Progenitor cell of endocrine pancreas (in vitro differentiated cells): Measurements from ENCODE around the gene C2orf92. TPM values are rescaled to one million over a fixed set of nuclear protein-coding genes. Genes with fewer than 3 reads are reported as not detected.
"Not testable (repeated sequence)": the region's sequence is repeated elsewhere in the genome, so short reads cannot be mapped to it uniquely, and the experiment has no call there.

ENCODE experiments used
- DNase-seq: peaks from one replicate; pipeline ENCODE4 v3.0.0; 2021; ENCODE audit warnings: low spot score; ENCODE audit not compliant: unreplicated experiment
- H3K27ac Mint-ChIP-seq: 2 replicates; pipeline ENCODE4 v1.8.0; 2021; ENCODE audit warnings: mild to moderate bottlenecking, moderate library complexity, mixed read lengths
- H3K27me3 Mint-ChIP-seq: 2 replicates; pipeline ENCODE4 v1.8.0; 2021; ENCODE audit warnings: mixed read lengths
- H3K36me3 Mint-ChIP-seq: 2 replicates; pipeline ENCODE4 v1.8.0; 2022; ENCODE audit warnings: mixed read lengths; ENCODE audit not compliant: insufficient read depth
- H3K4me1 Mint-ChIP-seq: 2 replicates; pipeline ENCODE4 v1.8.0; 2021; ENCODE audit warnings: low read depth, mixed read lengths
- H3K4me3 Mint-ChIP-seq: 2 replicates; pipeline ENCODE4 v1.8.0; 2021; ENCODE audit warnings: low read depth, mild to moderate bottlenecking, moderate library complexity, mixed read lengths
- H3K9me3 Mint-ChIP-seq: 2 replicates; pipeline ENCODE4 v1.8.0; 2021; ENCODE audit warnings: low read depth, mixed read lengths
- total RNA-seq: library from RNA; stranded (reverse); gene quantifications from 2 replicates; pipeline ENCODE4 v1.2.1, GENCODE V29; 2021
- TF ChIP-seq, protein P1 (sequence below): fragments of 200-600 bp; sonication (generic); IDR thresholded peaks from one replicate; pipeline ENCODE4 v1.5.0; 2021; ENCODE audit warnings: antibody characterized with exemption, mild to moderate bottlenecking; ENCODE audit not compliant: unreplicated experiment

The C2orf92 gene
- total RNA-seq, 1 donor from 2014 or later = 15.9 TPM

DNA sequence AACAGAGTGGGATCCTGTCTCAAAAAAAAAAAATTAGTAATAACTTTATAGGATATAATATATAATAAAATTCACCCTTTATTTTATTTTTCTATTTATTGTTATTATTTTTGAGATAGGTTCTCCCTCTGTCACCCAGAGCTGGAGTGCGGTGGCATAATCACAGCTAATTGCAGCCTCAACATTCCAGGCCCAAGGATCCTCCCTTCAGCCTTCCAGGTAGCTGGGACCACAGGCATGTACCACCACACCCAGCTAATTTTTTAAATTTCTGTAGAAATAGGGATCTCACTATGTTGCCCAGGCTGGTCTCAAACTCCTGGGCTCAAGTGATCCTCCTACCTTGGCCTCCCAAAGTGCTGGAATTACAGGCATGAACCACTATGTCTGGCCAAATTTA, 958 bp downstream of the C2orf92 start:
- H3K4me3 Mint-ChIP-seq = no peak overlapping the region
- DNase-seq = no peak
- H3K9me3 Mint-ChIP-seq = no peaks in the 10 kb centered on the region
- H3K4me1 Mint-ChIP-seq = peaks cover 4% of the 10 kb centered on the region
- no peak overlapping the region for H3K27ac Mint-ChIP-seq
- TF ChIP-seq, protein P1, sequence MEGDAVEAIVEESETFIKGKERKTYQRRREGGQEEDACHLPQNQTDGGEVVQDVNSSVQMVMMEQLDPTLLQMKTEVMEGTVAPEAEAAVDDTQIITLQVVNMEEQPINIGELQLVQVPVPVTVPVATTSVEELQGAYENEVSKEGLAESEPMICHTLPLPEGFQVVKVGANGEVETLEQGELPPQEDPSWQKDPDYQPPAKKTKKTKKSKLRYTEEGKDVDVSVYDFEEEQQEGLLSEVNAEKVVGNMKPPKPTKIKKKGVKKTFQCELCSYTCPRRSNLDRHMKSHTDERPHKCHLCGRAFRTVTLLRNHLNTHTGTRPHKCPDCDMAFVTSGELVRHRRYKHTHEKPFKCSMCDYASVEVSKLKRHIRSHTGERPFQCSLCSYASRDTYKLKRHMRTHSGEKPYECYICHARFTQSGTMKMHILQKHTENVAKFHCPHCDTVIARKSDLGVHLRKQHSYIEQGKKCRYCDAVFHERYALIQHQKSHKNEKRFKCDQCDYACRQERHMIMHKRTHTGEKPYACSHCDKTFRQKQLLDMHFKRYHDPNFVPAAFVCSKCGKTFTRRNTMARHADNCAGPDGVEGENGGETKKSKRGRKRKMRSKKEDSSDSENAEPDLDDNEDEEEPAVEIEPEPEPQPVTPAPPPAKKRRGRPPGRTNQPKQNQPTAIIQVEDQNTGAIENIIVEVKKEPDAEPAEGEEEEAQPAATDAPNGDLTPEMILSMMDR = no peak
- H3K36me3 Mint-ChIP-seq = no peaks in the 10 kb centered on the region
- H3K27me3 Mint-ChIP-seq = no peaks in the 10 kb centered on the region

DNA sequence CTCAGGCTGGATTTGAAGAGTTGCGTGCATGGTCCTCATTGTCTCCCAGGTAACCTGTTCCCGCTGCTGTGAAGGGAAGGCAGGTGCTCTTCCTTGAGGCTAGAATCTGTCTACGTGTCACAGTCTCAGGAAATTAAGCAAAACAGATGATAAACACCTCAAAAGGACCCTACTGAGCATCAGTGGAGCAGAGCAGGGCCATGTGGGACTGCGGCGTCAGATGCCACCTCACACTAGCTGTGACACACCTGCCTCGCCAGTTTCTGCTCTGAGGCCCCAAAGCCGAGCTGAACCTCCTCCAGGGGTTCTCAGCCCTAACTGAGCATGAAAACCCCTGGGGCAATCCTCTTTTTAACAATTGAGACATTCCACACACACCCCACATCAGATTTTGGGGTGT, 2.0 kb downstream of the C2orf92 start:
- DNase-seq = no peak

DNA sequence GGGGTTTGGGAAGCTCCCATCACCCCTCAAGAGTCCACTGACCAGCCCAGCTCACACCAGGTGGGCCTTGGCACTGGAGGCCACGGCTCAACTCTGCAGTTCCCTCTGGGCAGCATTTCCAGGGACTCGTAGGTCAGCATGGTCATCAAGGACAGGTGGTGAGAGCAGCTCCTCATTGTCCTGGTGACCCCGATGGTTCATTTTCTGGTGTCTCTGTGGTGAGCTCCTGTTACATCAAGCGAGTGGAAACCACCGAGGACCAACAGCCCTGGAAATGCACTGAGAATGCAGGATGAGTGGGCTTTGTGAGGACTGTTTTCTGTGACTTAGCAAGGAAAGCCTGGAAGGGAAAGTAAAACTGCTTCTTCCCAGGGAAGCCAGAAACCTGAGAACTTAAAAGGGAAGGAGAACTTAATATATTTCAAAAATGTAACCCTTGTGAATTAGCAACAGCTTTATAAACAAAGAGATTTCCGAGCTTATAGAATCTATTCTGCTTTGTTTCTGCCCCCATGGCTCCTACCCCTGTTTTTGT, 3.2 kb downstream of the C2orf92 start:
- not testable (repeated sequence) for H3K36me3 Mint-ChIP-seq, H3K27me3 Mint-ChIP-seq, H3K4me3 Mint-ChIP-seq, H3K27ac Mint-ChIP-seq, H3K4me1 Mint-ChIP-seq, DNase-seq, H3K9me3 Mint-ChIP-seq

More for the DNA sequence above, 2.0 kb downstream of the C2orf92 start:
- Mint-ChIP-seq H3K36me3 (no peaks in the 10 kb centered on the region), H3K4me3 (no peak overlapping the region), H3K27me3 (no peaks in the 10 kb centered on the region), H3K27ac (no peak overlapping the region), H3K4me1 (peaks cover 4% of the 10 kb centered on the region), H3K9me3 (no peaks in the 10 kb centered on the region)
- TF ChIP-seq, protein P1 = no peak

DNA sequence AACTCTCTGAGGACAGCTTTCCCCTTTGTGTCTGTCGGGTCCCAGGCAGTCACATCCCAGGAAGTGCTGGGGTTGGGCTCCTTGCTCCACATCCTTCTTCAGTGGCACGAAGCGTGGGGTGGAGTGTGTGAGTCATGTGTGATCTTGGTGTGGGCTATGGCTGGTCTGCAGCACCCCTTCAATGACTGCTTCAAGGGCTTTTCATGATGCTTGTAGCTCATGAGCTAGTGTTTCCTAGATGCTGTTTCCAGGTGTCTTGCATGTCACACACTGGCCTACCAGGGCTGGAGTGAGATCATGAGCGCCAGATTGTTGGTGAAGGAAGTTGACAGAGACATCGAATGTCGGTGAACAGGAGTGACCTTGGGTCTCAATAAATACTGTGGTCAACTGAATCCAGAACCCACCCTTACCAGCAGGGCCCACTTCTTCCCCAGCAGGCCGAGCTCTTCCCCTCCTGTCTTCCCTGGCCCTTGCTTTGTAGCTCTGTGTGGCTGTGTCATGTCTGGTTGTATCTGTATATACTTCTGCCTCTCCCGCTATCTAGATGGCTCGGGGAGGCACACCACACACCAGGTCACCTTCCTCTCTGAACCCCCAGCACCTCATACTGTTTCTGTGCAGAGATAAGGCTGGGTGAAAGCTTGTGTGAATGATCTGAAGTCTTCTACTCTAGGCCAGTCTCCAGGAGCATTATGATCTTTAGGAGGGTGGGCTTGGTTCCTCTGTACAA, 3.8 kb downstream of the C2orf92 start:
- DNase-seq = no peak
- Mint-ChIP-seq H3K27me3 (no peaks in the 10 kb centered on the region), H3K27ac (no peak overlapping the region), H3K36me3 (peaks cover 4% of the 10 kb centered on the region), H3K4me3 (no peak overlapping the region), H3K9me3 (peaks cover 3% of the 10 kb centered on the region), H3K4me1 (peaks cover 4% of the 10 kb centered on the region)
- TF ChIP-seq, protein P1 = no peak

DNA sequence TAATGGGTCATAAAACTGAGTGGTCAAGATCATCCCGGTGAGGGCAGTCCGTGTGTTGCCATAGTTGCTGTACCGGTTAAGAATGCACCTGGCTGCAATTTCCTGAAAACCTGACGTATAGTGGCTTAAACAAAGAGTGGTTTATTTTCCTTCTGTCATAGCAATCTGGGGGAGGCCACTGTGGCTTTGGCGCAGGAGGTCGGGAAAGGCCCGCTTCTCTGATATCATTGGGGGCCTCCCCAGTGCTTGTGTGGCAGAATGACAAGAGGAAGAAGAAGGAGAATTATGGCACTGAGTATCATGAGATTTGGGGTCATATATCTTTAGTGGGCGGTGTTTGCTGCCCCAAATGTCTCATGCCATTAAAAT, 4.4 kb downstream of the C2orf92 start:
- H3K36me3 Mint-ChIP-seq = peaks cover 4% of the 10 kb centered on the region
- no peak for DNase-seq
- H3K4me3 Mint-ChIP-seq = no peak overlapping the region
- H3K4me1 Mint-ChIP-seq = peaks cover 4% of the 10 kb centered on the region
- peak overlapping the region; percentile 33 for H3K27ac Mint-ChIP-seq
- TF ChIP-seq, protein P1 = no peak
- H3K9me3 Mint-ChIP-seq = peaks cover 4% of the 10 kb centered on the region
- no peaks in the 10 kb centered on the region for H3K27me3 Mint-ChIP-seq
